HTERT RPE-1 (cell line): ENCODE measurements around the gene MYL4.
"Not testable (repeated sequence)": the region's sequence is repeated elsewhere in the genome, so short reads cannot be mapped to it uniquely, and the experiment has no call there.

Experiments used
- in situ Hi-C: fragments of 300-500 bp; cut with MboI; formaldehyde crosslinking; loops from 4 replicates; pipeline ENCODE4 v1.14.3; 2020; ENCODE audit warnings: low sequenced_read_pairs

MYL4 gene

DNA sequence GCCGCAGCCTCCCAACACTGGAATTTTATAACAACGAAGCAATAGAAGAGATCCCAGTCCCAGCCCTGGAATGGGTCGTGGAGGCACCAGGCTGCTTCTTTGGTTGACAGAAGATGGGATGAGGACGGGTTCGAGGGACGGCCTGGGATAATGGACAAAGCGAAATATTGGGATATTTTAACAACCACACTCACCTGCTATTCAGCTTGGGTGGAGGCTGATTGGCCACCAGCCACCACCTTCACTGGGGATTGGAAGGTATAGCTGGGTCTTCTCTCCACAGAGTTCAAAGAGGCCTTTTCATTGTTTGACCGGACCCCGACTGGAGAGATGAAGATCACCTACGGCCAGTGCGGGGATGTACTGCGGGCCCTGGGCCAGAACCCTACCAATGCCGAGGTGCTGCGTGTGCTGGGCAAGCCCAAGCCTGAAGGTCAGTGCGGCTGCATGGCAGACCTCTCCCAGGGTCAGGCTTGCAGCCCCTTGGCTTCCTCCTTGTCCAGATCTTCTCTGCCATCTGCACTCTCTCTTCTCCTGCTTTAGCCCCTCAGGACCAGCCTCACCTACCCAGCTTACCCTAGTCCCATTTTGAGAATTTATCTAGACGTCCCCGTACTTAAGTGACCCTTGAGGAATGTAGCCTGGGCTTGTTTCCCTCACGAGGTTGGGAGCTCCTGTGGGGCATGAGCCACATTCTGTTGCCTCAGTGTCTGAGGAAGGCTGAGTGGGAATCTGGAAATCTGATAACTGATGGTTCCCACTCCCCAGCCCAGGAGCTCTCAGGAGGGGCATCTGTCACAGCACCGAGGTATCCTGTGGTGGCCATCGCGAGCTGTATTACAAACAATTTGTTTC lies 10.7 kb downstream of the MYL4 start:
- in situ Hi-C loops, result no loop called here

DNA sequence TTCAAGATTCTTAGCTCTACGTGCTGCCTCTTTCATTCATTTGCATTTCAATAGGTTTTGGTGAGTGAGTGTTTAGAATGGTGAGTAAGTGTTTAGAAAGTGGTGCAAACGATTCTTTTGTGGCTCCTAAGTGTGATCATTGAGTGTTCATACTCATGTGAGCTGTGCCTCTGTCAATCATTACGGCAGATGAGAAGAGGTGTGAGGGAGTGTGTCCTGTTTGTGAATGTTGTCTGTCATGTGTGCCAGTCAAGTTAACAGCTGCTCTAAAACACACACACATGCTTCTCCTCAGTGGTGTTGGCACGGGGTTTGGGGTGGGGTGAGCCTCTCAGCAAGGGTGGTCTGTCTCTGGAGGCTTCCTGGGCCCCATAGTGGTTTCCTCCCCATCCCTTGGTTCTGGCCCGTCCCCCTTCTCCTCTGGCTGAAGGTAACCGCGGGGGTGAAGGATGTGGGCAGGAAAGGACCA lies 11.4 kb downstream of the MYL4 start:
- in situ Hi-C loops, result no loop called here

DNA sequence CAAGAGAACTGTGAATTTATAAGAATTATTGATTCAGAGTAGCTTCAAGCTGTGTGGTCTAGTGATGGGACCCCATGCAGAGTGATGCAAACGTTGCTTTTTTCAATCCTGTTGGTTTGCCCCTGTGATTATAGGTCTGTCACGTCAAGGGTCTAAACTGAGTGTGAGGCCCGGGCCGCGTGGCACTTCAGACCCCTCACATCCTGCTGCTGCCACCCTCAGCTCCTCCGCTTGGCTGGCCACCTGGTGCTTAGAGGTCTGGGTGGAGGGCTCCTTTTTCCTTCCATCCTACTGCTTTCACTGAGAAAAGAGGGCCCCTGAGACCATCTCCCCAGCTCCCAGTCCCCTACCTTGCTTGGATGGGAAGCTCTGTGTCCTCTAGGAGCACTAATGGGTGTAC lies 12.0 kb downstream of the MYL4 start:
- in situ Hi-C loops, result no loop called here

DNA sequence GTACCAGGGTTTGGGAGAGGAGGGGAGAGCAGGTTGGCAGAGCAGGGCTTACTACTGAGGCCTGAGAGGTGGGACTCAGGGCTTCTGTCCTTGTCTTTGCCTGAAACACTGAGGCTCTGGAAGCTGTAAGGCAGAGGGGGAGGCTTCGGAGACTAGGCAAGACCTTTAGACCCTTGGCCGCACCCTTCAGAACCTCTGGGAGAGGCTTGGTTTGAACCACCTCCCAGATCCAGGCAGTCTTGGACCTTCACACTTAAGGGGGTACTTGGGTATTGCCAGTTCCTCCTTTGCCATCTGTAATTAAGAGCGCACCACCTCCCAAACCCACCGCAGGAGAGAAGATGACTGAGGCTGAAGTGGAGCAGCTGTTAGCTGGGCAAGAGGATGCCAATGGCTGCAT lies 12.9 kb downstream of the MYL4 start:
- in situ Hi-C loops, result no loop called here

DNA sequence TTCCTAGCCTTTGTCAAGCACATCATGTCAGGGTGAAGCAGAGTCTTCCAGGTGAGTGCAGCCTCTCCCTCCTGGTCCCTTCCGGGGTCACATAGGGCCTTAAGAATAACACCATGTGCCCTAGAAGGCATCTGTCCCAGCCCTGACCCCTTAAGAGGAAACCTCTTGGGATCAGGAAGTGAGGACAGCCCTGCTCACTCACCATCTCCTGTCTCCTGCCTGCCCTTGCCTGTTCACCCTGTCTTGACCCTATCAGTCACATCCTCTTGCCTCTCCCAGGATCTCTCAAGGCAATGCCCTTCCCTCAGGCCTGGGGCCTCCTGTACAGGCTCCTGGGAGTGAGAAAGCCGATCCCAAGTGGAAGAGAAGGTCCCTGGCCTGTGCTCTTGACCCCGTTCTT lies 13.9 kb downstream of the MYL4 start:
- in situ Hi-C loops, result no loop called here

DNA sequence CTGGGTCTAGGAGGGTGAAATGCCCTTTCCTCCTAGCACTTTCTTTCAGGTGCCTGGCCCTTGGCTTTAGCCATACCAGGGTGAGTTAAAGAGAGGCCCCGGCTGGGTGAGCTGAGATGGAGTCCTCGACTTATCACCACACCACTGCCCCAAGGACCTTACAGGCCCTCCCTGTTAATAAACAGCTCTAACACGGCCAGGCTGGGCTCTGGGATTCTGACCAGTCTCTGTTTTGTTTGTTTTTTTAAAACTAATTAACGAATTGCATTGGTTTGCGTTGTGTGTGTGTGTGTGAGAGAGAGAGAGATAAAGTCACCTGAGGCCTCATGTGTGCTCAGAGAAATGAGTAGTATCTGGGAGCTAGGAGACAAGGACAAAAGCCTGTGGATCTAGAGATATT lies 14.3 kb downstream of the MYL4 start:
- in situ Hi-C loops, result no loop called here

DNA sequence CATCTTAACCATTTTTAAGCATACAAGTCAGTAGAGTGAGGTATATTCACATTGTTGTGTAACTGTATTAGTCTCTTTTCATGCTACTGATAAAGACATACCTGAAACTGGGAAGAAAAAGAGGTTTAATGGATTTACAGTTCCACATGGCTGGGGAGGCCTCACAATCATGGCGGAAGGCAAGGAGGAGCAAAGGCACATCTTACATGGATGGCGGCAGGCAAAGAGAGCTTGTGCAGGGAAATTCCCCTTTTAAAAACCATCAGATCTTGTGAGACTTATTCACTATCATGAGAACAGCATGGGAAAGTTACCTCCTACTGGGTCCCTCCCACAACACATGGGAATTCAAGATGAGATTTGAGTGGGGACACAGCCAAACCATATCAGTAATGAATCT lies 14.9 kb downstream of the MYL4 start:
- in situ Hi-C loops, result not testable (repeated sequence)

DNA sequence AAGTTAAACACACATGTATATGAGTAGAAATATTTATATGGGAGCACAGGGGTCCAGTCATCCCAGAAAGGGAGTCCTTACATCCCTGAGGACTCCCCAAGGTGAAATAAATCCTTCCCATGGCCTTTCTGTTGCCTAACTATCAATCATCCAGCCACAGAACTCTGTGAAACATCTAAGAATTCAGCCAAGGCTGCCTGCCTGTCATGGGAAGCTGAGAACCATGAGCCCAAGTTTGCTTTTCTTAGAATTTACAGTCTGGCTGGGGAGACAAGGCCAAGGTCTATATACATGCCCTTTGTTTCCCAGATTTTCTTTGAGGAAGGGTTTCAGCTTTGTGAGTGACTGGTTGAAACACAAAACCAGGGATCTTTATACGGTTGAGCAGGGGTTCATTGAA lies 15.8 kb downstream of the MYL4 start:
- in situ Hi-C loops, result no loop called here

DNA sequence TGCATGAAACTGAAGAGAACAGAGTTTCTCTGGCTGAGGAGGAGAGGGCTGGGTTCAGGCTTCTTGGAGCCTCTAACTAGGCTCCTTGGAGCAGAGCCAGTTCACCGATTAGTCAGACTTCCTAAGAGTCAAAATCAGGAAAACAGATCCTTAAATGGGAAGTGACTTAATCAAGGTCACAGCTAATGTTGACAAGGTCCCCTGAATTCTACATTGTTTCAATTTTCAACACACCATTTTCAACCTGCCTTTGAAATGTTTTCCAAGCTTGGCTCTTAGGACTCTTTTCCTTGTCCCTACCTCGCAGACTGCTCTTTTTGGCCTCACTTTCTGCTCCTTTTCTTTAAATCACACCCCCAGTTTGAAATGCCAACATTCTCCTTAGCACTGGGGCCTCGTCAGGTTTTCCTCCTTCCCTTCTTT lies 16.3 kb downstream of the MYL4 start:
- in situ Hi-C loops, result no loop called here

DNA sequence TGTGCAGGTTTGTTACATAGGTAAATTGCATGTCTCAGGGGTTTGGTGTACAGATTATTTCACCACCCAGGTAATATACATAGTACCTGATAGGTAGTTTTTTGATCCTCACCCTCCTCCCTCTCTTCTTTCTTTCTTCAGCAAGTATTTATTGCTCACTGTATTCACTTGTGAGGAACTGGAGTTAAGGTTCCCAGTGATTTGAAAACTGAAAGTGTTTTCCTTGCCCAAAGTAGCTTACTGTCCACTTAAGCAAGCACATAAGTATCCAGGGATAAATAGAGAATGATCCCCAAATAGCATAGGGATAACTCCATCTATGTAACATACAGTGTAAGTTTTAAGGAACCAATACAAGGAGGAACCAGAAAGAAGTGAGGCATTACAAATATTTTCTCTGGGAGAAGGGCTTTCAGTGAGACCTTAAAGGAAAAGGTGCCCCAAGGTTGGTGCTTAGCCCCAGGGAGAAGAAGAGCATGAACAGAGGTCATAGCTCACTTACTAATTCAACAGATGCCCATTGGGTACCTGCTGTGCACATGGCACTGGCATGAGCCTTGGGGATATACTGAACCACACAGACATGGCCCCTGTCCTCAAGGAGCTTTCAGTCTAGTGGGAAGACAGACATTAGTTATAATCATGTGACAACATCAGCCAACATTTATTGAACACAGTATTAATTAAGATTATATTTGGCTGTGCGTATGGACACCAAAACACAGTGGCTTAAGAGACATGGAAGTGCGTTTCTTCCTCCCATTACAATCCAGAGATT lies 17.0 kb downstream of the MYL4 start:
- in situ Hi-C loops, result no loop called here

DNA sequence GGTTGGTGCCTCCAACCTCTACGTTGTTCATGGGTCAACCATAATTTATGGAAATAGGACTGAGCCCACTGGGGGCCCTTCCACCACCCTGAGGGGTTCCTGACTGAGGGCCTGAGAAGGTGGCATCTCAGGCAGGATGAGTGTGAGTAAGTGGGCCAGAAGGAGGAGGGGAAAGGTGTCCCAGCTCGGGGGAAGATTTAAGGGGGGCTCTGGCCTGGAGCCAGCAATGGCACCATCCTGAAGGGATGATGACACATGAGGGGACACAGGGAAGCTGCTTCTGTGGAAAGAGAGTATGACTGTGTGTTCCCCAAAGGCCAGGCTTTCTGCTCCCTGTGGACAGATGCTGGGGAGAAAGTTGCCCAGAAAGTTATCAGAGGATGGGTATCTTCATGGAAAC lies 18.7 kb downstream of the MYL4 start:
- in situ Hi-C loops, result no loop called here

DNA sequence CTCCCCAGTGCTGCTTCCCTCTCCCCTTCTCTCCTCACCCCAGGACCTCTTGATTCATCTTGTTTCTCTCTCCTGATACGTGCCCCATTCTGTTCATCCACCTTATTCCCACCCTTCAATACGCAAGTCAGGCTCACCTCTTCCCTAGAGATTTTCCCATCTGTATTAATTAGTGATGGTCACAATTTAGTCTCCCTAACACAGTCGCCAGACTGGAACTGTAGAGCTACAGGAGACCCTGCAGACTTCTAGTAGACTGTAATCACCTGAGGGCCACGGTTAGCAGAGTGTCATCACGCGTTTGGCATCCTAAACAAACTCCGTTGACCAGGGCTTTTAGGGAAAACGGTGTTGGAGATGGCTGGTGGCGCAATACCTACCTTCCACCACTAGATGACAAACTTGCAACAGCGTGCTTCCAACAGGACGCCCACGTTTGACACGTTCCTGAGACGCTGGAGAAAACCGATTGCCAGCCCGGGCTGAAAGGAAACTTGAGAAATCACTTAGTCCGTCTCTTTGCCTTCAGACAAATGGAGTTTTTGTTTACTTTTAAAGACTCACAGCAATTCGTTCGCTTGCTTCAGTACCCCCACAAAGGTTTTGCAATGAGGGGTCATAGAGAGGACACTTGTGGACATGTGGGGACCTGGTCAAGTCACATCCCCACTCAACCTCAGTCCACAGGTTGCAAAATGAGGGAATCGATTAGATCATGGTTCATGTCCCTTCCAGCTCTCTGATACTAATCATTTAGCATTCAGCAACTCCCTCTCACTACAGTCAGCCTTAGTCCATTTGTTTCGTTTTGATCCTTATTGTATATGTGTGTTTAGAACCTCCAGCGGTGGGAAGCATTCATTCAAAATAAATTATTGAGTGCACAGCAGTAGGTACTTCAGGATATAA lies 20.6 kb downstream of the MYL4 start:
- in situ Hi-C loops, result no loop called here

DNA sequence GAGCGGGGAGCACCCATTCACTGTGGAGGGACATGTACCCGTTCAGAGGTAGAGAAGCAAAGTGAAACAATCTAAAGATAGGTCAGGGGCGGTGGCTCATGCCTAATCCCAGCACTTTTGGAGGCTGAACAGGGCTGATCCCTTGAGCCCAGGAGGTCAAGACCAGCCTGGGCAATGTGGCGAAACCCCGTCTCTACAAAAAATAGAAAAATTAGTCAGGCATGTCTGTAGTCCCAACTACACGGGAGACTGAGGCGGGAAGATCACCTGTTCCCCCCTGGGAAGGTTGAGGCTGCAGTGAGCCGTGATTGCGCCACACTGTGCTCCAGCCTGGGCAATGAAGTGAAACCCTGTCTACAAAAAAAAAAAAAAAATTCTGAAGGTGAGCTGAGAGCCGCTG lies 21.7 kb downstream of the MYL4 start:
- in situ Hi-C loops, result no loop called here

DNA sequence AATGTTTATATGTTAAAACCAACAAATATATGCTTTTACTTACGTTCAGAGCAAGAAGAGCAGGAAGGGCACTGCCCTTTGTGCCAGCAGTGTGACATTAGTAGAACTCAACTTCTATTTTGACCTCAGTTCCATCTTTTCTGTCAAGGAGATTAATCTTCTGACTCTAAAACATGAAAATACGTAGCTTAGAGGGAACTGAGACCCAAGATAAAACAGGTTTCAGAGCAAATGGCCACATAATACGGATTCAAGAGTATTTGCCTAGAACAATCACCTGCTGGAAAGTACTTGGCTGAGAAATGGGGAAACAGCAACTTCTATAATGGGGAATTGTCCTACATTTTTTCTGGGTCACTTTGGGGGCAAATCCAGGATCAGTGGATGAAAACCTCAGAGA lies 22.2 kb downstream of the MYL4 start:
- in situ Hi-C loops, result no loop called here

DNA sequence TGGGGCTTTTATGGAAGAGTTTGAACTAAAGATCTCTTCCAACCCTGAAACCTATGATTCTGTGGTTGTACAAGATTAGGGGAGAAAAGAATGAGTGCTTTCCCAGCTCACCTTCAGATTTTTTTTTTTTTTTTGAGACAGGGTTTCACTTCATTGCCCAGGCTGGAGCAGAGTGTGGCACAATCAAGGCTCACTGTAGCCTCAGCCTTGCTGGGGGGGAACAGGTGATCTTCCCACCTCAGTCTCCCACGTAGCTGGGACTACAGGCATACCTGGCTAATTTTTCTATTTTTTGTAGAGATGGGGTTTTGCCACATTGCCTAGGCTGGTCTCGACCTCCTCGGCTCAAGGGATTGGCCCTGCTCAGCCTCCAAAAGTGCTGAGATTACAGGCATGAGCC lies 22.7 kb downstream of the MYL4 start:
- in situ Hi-C loops, result no loop called here

DNA sequence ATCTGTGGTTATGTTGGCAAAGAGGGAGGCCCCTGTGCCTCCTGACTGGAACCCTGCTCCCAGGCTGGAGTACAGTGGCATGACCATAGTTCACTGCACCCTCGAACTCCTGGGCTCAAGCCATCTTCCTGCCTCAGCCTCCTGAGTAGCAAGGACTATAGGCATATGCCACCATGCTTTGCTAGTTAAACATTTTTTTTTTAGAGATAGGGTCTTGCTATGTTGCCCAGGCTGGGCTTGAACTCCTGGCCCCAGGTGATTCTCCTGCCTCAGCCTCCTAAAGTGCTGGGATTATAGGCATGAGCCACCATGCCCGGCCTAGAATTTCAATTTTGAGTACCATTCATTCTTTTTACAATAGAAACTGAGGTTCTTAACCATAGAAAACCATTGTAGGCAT lies 23.3 kb downstream of the MYL4 start:
- in situ Hi-C loops, result no loop called here

DNA sequence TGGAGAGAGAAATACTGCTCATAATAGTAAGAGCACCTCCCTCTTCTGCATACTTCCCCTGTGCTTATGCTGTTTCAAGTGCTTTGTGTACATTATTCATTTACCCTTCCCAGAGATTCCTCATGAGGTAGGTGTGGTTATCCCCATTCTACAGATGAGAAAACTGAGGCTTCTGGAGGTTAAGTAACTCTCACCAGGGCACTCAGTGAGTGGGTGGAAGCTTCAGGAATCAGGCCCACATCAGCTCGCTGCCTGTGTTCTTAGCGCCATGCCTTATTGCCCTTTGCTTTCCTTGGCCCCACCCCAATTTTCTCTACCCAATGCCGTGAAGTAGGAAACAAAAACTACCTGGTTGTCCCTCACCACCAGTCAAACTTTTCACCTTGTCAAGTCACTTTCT lies 26.4 kb downstream of the MYL4 start:
- in situ Hi-C loops, result no loop called here

DNA sequence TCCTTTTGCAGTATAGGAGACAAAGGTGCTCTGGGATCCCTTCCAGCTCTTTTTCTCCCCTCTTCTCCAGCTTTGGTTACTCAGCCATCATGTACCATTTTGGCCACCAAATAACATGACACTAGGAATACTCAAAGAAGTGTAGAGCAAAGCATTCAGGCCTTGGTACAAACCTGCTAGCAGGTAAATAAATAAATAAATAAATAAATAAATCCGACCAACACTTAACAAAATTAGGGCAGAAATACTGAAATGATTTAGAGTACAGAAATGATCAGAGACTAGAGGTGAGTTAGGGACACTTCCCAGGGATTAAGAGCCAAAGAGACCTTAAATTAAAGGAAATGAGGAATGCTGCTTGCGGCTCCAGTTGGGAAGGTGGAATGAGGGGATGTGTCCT lies 26.8 kb downstream of the MYL4 start:
- in situ Hi-C loops, result no loop called here

DNA sequence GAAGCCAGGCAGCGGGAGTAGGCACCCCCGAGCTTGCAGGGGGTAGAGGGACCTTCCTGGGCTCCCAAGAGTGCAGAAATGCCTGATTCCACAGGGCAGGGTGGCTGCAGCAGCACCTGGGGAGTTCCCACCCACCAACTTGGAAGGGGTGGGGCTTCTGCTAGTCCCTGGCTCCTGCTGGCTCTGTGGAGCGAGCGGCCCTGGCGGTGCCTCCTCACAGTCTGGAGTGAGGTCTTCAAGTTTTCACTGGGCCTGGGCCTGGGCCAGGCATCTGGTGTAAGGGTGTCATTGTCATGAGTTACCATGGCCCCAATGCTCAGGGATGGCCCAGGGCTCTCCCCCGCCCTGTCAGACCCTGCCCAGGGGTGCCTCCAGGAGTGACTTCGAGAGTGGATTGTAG lies 28.7 kb downstream of the MYL4 start:
- in situ Hi-C loops, result no loop called here

DNA sequence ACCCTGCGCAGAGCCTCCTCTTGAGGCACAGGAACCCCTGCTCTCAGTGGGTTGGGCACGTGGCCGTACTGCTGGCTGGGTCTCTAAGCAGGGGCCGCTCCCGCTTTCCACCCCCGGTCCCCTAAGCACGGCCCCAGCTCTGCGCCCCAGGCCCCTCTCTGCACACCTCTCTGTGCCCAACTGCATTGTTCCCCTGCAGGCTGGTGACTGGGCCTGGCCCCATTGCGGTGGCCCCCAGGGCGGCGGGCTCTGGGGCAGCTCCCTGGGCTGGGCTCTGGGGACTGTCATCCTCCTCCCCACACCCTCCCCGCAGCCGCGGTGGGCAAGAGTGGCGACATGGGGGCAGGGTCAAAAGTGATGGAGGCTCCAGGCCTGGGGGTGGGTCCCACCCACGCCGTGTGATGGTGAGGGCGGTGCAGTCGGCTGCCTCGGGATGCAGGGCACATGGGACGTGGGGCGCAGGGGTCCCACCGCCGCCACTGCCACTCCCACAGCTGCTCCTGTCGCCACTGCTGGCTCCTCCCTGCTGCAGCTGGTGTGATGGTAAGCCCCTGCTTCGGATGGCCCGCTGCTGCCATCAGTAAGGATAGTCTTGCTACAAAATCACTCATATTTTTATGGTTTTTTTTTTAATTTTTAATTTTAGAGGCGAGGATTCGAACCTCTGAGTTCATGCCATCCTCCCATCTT lies 29.3 kb downstream of the MYL4 start:
- in situ Hi-C loops, result no loop called here

DNA sequence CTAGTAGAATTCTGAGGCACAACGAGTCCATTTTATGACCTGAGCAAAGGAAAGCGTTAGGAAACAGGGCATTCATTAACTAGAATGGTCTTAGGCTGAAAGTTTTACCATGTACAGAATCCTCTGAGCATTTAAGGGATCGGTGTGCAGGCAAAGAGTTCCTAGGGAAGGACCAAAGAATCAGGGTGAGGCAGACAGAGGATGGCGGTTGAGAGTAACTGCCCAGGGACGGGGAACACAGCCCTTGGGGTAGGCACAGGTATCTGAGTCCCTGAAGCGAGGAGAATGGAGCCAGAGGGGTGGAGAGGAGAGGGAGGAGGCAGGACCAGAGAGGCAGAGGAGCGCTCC lies 30.4 kb downstream of the MYL4 start:
- in situ Hi-C loops, result no loop called here
